GM13977 (cell line): ENCODE results near the gene DYNC2H1.

ENCODE experiments used
- DNase-seq: peaks from one replicate; pipeline ENCODE4 v3.0.0; 2012; ENCODE audit warnings: low spot score
- in situ Hi-C: fragments of 300-500 bp; cut with MboI; formaldehyde crosslinking; loops from one replicate; pipeline ENCODE4 v1.12.0; 2022; ENCODE audit warnings: low sequenced_read_pairs, low pct_unique_long_range_greater_than_20kb, mixed read lengths, inconsistent platforms; ENCODE audit not compliant: unreplicated experiment
- TF ChIP-seq, protein P1 (sequence below): IDR thresholded peaks from 2 replicates; pipeline ENCODE4 v1.5.1; 2012; ENCODE audit warnings: mild to moderate bottlenecking, control low read depth; ENCODE audit not compliant: insufficient read depth; ENCODE audit errors: extremely low read depth, missing control alignments

Gene DYNC2H1

GRCh38 chr11:103215812-103216211 is 106.6 kb downstream of the DYNC2H1 start:
- no peak for DNase-seq
- TF ChIP-seq, protein P1, sequence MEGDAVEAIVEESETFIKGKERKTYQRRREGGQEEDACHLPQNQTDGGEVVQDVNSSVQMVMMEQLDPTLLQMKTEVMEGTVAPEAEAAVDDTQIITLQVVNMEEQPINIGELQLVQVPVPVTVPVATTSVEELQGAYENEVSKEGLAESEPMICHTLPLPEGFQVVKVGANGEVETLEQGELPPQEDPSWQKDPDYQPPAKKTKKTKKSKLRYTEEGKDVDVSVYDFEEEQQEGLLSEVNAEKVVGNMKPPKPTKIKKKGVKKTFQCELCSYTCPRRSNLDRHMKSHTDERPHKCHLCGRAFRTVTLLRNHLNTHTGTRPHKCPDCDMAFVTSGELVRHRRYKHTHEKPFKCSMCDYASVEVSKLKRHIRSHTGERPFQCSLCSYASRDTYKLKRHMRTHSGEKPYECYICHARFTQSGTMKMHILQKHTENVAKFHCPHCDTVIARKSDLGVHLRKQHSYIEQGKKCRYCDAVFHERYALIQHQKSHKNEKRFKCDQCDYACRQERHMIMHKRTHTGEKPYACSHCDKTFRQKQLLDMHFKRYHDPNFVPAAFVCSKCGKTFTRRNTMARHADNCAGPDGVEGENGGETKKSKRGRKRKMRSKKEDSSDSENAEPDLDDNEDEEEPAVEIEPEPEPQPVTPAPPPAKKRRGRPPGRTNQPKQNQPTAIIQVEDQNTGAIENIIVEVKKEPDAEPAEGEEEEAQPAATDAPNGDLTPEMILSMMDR: no peak
- in situ Hi-C loops: no loop called here

DNA sequence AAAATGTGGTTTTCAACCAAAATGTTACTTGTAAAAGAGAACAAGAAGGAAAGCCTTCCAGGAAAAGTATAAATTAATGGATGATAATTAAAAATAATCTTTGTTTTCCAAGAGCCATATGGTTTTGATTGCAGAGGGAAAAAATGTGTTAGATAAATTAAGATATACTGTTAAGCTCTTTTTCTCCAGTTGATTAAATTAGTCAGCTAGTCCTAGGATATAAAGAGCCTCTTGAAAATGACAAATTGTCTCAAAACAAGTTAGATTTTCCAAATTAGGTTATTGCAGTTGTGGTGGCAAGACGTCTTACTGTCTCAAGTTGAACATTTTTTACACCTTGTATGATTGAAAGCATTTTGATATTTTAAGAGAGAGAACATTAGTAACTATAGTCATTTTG is 110.9 kb downstream of the DYNC2H1 start:
- in situ Hi-C loops: no loop called here
- no peak for DNase-seq
- TF ChIP-seq, protein P1: no peak

- TF ChIP-seq, protein P1: no peak
- DNase-seq: no peak
- in situ Hi-C loops: no loop called here
Measured at GRCh38 chr11:103222806-103223205, 113.6 kb downstream of the DYNC2H1 start.

DNA sequence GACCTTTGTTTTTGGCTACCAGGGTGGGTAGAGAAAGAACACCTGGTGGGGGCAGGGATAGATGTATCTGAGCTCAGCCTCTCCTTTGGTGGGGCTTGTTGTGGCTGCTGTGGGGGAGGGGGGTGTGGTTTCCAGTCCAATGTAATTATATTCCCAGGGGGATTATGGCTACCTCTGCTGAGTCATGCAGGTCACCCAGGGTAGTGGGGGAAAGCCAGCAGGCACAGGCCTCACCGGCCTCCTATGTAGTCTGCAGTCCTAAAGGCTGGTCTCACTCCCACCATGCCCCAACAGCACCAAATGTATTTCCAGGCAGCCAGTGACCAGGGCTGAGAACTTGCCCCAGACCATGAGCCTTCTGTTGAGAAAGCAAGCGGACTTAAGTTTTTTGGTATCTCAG is 119.6 kb downstream of the DYNC2H1 start:
- DNase-seq: no peak
- in situ Hi-C loops: no loop called here

DNA sequence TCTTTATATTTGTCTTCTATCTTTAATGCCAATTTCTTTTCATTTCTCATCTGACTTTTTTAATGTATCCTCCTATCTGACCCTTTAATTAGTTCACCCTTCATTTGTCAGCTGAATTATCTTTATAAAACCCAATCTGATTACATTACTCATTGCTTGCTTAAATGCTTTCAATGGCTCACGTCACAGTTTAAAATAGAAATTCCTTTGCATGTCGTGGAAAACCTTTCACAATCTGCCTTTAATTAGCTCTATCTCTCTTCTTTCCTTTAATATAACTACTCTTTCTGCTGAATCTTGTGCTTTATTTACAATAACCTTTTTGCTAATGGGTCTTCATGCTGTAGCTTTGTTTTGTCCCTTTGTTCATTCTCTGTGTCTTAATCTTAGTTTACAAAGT is 125.7 kb downstream of the DYNC2H1 start:
- in situ Hi-C loops: no loop called here
- DNase-seq: no peak
- TF ChIP-seq, protein P1: no peak

More for the DNA sequence above, 119.6 kb downstream of the DYNC2H1 start:
- TF ChIP-seq, protein P1: no peak

DNA sequence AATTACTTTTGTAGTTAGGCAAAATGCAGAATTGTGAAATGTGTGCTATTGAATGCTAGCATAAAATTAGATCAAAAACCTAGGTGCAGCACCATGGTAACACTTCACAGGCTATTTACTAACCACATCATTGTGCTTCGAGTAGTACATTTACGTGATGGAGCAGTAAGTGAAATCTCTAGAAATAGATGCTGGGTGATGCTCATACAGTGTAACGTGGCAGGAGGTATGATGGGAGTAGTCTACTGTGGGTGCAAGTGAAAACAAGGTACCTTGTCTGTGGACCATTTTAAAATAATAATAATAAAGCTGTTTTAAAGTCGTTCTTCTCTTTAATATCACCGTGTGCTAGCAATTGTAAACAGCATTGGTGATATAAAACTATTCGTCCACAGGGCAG is 132.3 kb downstream of the DYNC2H1 start:
- DNase-seq: no peak
- TF ChIP-seq, protein P1: no peak
- in situ Hi-C loops: no loop called here

- in situ Hi-C loops: no loop called here
- no peak for DNase-seq
- TF ChIP-seq, protein P1: no peak
Measured at GRCh38 chr11:103254123-103254522, 144.9 kb downstream of the DYNC2H1 start.
